HepG2 (cell line): Measurements from ENCODE around the gene ANKRD18B. TPM values are rescaled to one million over a fixed set of nuclear protein-coding genes. Genes with fewer than 3 reads are reported as not detected.

Experiments
- ATAC-seq: fragments of 200-7000 bp; cut with Tn5 transposase; 3 replicates; pipeline ENCODE4 v1.9.1; 2020; ENCODE audit warnings: mild to moderate bottlenecking, moderate library complexity
- BruUV-seq: library from RNA; stranded (reverse); fragments of 400-500 nt; replicated peaks from 2 replicates; lab custom pipeline; 2021; lab: Mats Ljungman, UMichigan
- CTCF ChIA-PET: fragments of 300-600 bp; formaldehyde crosslinking; extraction: SDS; loops from one replicate; lab custom pipeline; 2021; ENCODE audit warnings: low total read pairs, inconsistent platforms, low intra/inter-chr PET ratio; lab: Yijun Ruan, JAX
- POLR2A ChIA-PET: fragments of 350-600 bp; sonication (Branson Sonifier 250); formaldehyde crosslinking; loops from one replicate; lab custom pipeline; 2020; ENCODE audit warnings: antibody characterized with exemption, inconsistent platforms; lab: Yijun Ruan, JAX
- DNase-seq: peaks from one replicate; pipeline ENCODE4 v3.0.0-alpha.2; 2015; ENCODE audit warnings: low spot score
- FAIRE-seq: peaks from 3 replicates; lab custom pipeline; 2011; peaks lifted over from hg19 to GRCh38; lab: Jason Lieb, UNC
- H2AFZ ChIP-seq: one replicate; pipeline ENCODE4 v1.6.1; 2011; ENCODE audit warnings: low read length, inconsistent platforms
- H3K27ac ChIP-seq: fragments of 300-600 bp; 3 replicates; pipeline ENCODE4 v1.8.0; 2011; ENCODE audit warnings: mixed run types, mild to moderate bottlenecking, mixed read lengths, low read length, inconsistent platforms; ENCODE audit not compliant: insufficient read depth; ENCODE audit errors: extremely low read length
- H3K27me3 ChIP-seq, 2 experiments: fragments of 200-600 bp in 1 of 2; 2 replicates in 1 of 2; 3 replicates in 1 of 2; pipeline versions ENCODE4 v1.6.0 to v1.8.0; 2011; ENCODE audit warnings: low read length in 2 of 2, mild to moderate bottlenecking in 2 of 2, moderate library complexity in 2 of 2, inconsistent platforms in 1 of 2; ENCODE audit not compliant: insufficient read depth in 2 of 2, control insufficient read depth in 1 of 2
- H3K36me3 ChIP-seq, 2 experiments: fragments of 200-600 bp in 1 of 2; replicated peaks in 1 of 2; 2 replicates in 1 of 2; 3 replicates in 1 of 2; pipeline versions ENCODE4 v1.5.1 to v1.8.0; 2011; ENCODE audit warnings: low read length in 2 of 2, inconsistent platforms in 1 of 2; ENCODE audit not compliant: insufficient read depth in 2 of 2, control insufficient read depth in 1 of 2
- H3K4me1 ChIP-seq: 2 replicates; pipeline ENCODE4 v1.5.1; 2012; ENCODE audit warnings: low read length, inconsistent platforms; ENCODE audit not compliant: insufficient read depth
- H3K4me2 ChIP-seq: 2 replicates; pipeline ENCODE4 v1.6.0; 2011; ENCODE audit warnings: low read depth, low read length, inconsistent platforms
- H3K4me3 ChIP-seq, 3 experiments: fragments of 200-600 bp in 1 of 3; sonication (generic), shearing (Covaris generic) in 1 of 3; replicated peaks in 1 of 3; 2 replicates each; pipeline ENCODE4 v1.5.1; 2011 to 2016; ENCODE audit warnings: low read length in 3 of 3, inconsistent platforms in 2 of 3, low read depth in 2 of 3, mild to moderate bottlenecking in 2 of 3, control low read depth in 1 of 3, mixed read lengths in 1 of 3; ENCODE audit not compliant: insufficient read depth in 1 of 3
- H3K79me2 ChIP-seq: one replicate; pipeline ENCODE4 v1.6.1; 2011; ENCODE audit warnings: low read length, inconsistent platforms; ENCODE audit not compliant: insufficient read depth
- H3K9ac ChIP-seq: 2 replicates; pipeline ENCODE4 v1.6.0; 2011; ENCODE audit warnings: mild to moderate bottlenecking, low read depth, low read length, inconsistent platforms; ENCODE audit not compliant: insufficient read depth
- H3K9me3 ChIP-seq: 2 replicates; pipeline ENCODE4 v1.5.1; 2012; ENCODE audit warnings: mild to moderate bottlenecking, low read length
- H4K20me1 ChIP-seq: 2 replicates; pipeline ENCODE4 v1.6.0; 2011; ENCODE audit warnings: inconsistent platforms, mild to moderate bottlenecking, low read length, moderate library complexity; ENCODE audit not compliant: insufficient read depth
- BCL3 ChIP-seq: sonication (generic); formaldehyde crosslinking; IDR thresholded peaks from 2 replicates; pipeline ENCODE4 v1.5.1; 2020; ENCODE audit warnings: mild to moderate bottlenecking, missing genetic modification reagents, moderate library complexity
- BRD4 ChIP-seq: sonication (generic); formaldehyde crosslinking; IDR thresholded peaks from 2 replicates; pipeline ENCODE4 v1.4.0; 2020; ENCODE audit warnings: missing genetic modification reagents
- FOXK1 ChIP-seq: sonication (generic); formaldehyde crosslinking; IDR thresholded peaks from 2 replicates; pipeline ENCODE4 v1.4.0; 2020; ENCODE audit warnings: low read depth, missing genetic modification reagents, borderline replicate concordance
- GABPA ChIP-seq, 2 experiments: IDR thresholded peaks; 2 replicates each; pipeline ENCODE4 v1.6.1; 2011 to 2016; ENCODE audit warnings: low read depth in 2 of 2, low read length in 1 of 2, missing biosample characterization in 1 of 2, missing genetic modification characterization in 1 of 2
- HOXA5 ChIP-seq: sonication (generic); formaldehyde crosslinking; IDR thresholded peaks from 2 replicates; pipeline ENCODE4 v1.4.0; 2020; ENCODE audit warnings: missing genetic modification reagents
- JUN ChIP-seq: sonication (generic); formaldehyde crosslinking; IDR thresholded peaks from 2 replicates; pipeline ENCODE4 v1.4.0; 2020; ENCODE audit warnings: mild to moderate bottlenecking, missing genetic modification reagents
- MED1 ChIP-seq: sonication (generic); formaldehyde crosslinking; IDR thresholded peaks from 2 replicates; pipeline ENCODE4 v1.4.0; 2020; ENCODE audit warnings: missing genetic modification reagents
- MTA3 ChIP-seq: sonication (generic); formaldehyde crosslinking; IDR thresholded peaks from 2 replicates; pipeline ENCODE4 v1.4.0; 2020; ENCODE audit warnings: missing genetic modification reagents
- NRL ChIP-seq: sonication (generic); formaldehyde crosslinking; IDR thresholded peaks from 2 replicates; pipeline ENCODE4 v1.5.0; 2020; ENCODE audit warnings: missing genetic modification reagents, mild to moderate bottlenecking, moderate library complexity, borderline replicate concordance
- RFXANK ChIP-seq: IDR thresholded peaks from 2 replicates; pipeline ENCODE4 v1.6.1; 2016
- SRSF4 ChIP-seq: fragments of 200-400 bp; formaldehyde crosslinking; IDR thresholded peaks from one replicate; pipeline ENCODE4 v1.6.1; 2018; ENCODE audit warnings: mild to moderate bottlenecking, low read depth, low read length, moderate library complexity; ENCODE audit not compliant: poor library complexity, severe bottlenecking
- ZBTB2 ChIP-seq: sonication (generic); formaldehyde crosslinking; IDR thresholded peaks from 2 replicates; pipeline ENCODE4 v1.8.0; 2022; ENCODE audit warnings: low read depth, missing genetic modification reagents
- ZNF563 ChIP-seq: sonication (generic); formaldehyde crosslinking; IDR thresholded peaks from 2 replicates; pipeline ENCODE4 v1.8.0; 2022; ENCODE audit warnings: mild to moderate bottlenecking, moderate library complexity, missing genetic modification reagents
- ZNF616 ChIP-seq: sonication (generic); formaldehyde crosslinking; IDR thresholded peaks from 2 replicates; pipeline ENCODE4 v1.5.0; 2020; ENCODE audit warnings: low read depth, mild to moderate bottlenecking, missing genetic modification reagents
- WGBS: methylation state at CpG from one replicate; pipeline ENCODE4 v1.1.6; 2017; ENCODE audit warnings: low lambda C conversion rate; 5-methylcytosine and 5-hydroxymethylcytosine counted together
- in situ Hi-C: cut with HindIII; loops from 2 replicates; pipeline ENCODE4 v1.10.0; 2017; ENCODE audit warnings: low pct_unique_long_range_greater_than_20kb; ENCODE audit not compliant: extremely low pct_ligation_motif_present
- intact Hi-C: fragments of 100-400 bp; cut with micrococcal nuclease; formaldehyde crosslinking; loops from one replicate; pipeline ENCODE4 v1.10.0; 2022; ENCODE audit not compliant: unreplicated experiment
- polyA plus RNA-seq, 8 experiments: library from polyadenylated mRNA; depleted of rRNA in 3 of 8; stranded (reverse) in 7 of 8; unstranded in 1 of 8; fragments of >200 nt; fragmentation: Illumina TruSeq in 4 of 8; extraction: Trizol in 4 of 8; gene quantifications; 2 replicates each; pipeline versions ENCODE4 v1.2.1 to v1.2.3, GENCODE V29; 2011 to 2016; ENCODE audit warnings: low read depth in 4 of 8, missing spikeins in 1 of 8, mixed read lengths in 1 of 8; ENCODE audit not compliant: insufficient read depth in 1 of 8
- total RNA-seq, 5 experiments: library from RNA; depleted of rRNA; stranded (reverse); fragments of >200 nt; fragmentation: Illumina TruSeq; extraction: Trizol; gene quantifications; 2 replicates each; pipeline ENCODE4 v1.2.3, GENCODE V29; 2016; ENCODE audit warnings: low read depth in 1 of 5

Gene ANKRD18B
- total and polyA plus RNA-seq, 2 of the 13 experiments (the other 11 are each of a cell fraction or from before 2014, with no cell fraction given): 0.57 to 1.4 TPM

GRCh38 chr9:33480106-33480505 lies 43.9 kb upstream of the ANKRD18B start:
- DNase-seq (no peak), FAIRE-seq (no peak), ATAC-seq (no peak)
- no peak overlapping the region for H3K4me3 ChIP-seq
- no TSS peak for BruUV-seq
- H3K36me3 ChIP-seq: no peaks in the 10 kb centered on the region
- intact Hi-C loops (no loop called here), in situ Hi-C loops (no loop called here)
- H3K27me3 ChIP-seq: no peaks in the 10 kb centered on the region
- POLR2A ChIA-PET: no interaction called here
- no peak for TF ChIP-seq ZBTB2
- TF ChIP-seq MED1 (CRISPR knock-in tag): no peak
- no peak for TF ChIP-seq BRD4
- TF ChIP-seq JUN: no peak
- no peak for TF ChIP-seq ZNF563
- no peak for TF ChIP-seq MTA3
- TF ChIP-seq RFXANK: no peak
- TF ChIP-seq BCL3 (CRISPR knock-in tag): no peak
- no peak for TF ChIP-seq SRSF4
- no peak for TF ChIP-seq GABPA (IDR thresholded peaks at IDR 0.05; ENCODE audit: low read depth, low read length)
- TF ChIP-seq GABPA (CRISPR knock-in tag; IDR thresholded peaks at IDR 0.05; ENCODE audit: low read depth): no peak
- no peak for TF ChIP-seq FOXK1 (CRISPR knock-in tag)
- no peak for TF ChIP-seq HOXA5 (CRISPR knock-in tag)
- TF ChIP-seq ZNF616: no peak
- TF ChIP-seq NRL (CRISPR knock-in tag): no peak
- CTCF ChIA-PET: no interaction called here
- H3K79me2 ChIP-seq: no peaks in the 10 kb centered on the region
- H3K4me1 ChIP-seq: no peaks in the 10 kb centered on the region
- no peak overlapping the region for H3K9ac ChIP-seq
- no peak overlapping the region for H3K4me2 ChIP-seq
- H3K27ac ChIP-seq: no peak overlapping the region
- 48% methylated on average over 2 of the region's 2 CpGs for WGBS
- H2AFZ ChIP-seq: no peak overlapping the region
- no peaks in the 10 kb centered on the region for H4K20me1 ChIP-seq
- no peaks in the 10 kb centered on the region for H3K9me3 ChIP-seq
